ENCODE data around the gene RNF138. TPM values are rescaled to one million over a fixed set of nuclear protein-coding genes. Genes with fewer than 3 reads are reported as not detected.

The RNF138 gene
- total and polyA plus RNA-seq, 2 donors (not counting 1 experiment from before 2014, with no cell fraction given): 30.9 to 60.8 TPM

DNA sequence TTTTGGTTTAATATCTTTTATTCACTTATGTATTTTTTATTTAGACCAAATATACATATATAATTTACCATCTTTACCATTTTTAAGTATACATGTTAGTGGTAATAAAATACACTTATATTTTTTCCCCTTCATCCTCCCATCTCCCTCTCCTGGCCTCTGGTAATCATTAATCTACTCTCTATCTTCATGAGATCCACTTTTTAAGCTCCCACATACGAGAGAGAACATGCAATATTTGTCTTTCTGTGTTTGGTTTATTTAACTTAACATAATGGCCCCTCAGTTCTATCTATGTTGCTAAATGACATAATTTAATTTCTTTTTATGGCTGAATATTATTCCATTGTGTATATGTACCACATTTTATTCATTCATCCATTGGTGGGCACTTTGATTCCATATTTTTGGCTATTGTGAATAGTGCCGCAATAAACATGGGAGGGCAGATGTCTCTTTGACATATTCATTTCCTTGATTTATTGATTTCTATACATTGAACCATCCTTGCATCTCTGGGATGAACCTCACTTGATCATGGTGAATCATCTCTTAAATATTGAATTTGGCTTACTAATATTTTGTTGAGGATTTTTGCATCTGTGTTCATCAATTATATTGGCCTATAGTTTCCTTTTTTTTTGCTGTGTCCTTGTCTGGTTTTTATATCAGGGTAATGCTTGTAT, 56.7 kb downstream of the RNF138 start:
- intact Hi-C loops (cut with micrococcal nuclease): no loop called here
- H3K4me3 ChIP-seq (ENCODE audit: control extremely low read depth in 1 of 5, extremely low read depth in 1 of 5, insufficient read depth in 1 of 5, low read depth in 2 of 5, low read length in 4 of 5): no peak overlapping the region
- H2AFZ ChIP-seq (ENCODE audit: insufficient read depth, low read depth, low read length, poor library complexity, severe bottlenecking): no peak overlapping the region
- Mint-ChIP-seq H3K9me3 (ENCODE audit: insufficient read depth) (no peaks in the 10 kb centered on the region), H3K4me1 (peaks cover 8% of the 10 kb centered on the region), H3K27ac (no peak overlapping the region), H3K27me3 (peaks cover 3% of the 10 kb centered on the region), H3K4me3 (no peak overlapping the region)
- WGBS (ENCODE audit: insufficient coverage): no CpG with 5 or more reads among the region's 2 CpGs
- CTCF ChIA-PET: no interaction called here
- POLR2A ChIA-PET: no interaction called here
- no peaks in the 10 kb centered on the region for H4K20me1 ChIP-seq (ENCODE audit: control insufficient read depth, insufficient read depth, low read length, poor library complexity, severe bottlenecking)
- peaks cover 0 to 4% (median 0%) of the 10 kb centered on the region in 4 experiments for H3K27me3 ChIP-seq (replicated peaks in 1 of 4; ENCODE audit: control extremely low read depth in 1 of 4, control insufficient read depth in 3 of 4, insufficient read depth in 4 of 4, low read length in 3 of 4)
- H3K4me2 ChIP-seq (replicated peaks; ENCODE audit: low read depth, low read length, poor library complexity, severe bottlenecking): no peak overlapping the region
- no peak for TF ChIP-seq EZH2 (IDR thresholded peaks at IDR 0.05; ENCODE audit: borderline replicate concordance, insufficient read depth, low read depth, low read length, poor library complexity, severe bottlenecking)
- no peaks in the 10 kb centered on the region for H3K36me3 ChIP-seq (replicated peaks in 1 of 2; ENCODE audit: control extremely low read depth in 1 of 2, control insufficient read depth in 1 of 2, extremely low read depth in 1 of 2, insufficient read depth in 2 of 2, low read length in 1 of 2)
- H3K9ac ChIP-seq (ENCODE audit: low read length): no peak overlapping the region
- DNase-seq (no peak), ATAC-seq (ENCODE audit: low read depth) (no peak)
- H3K4me1 ChIP-seq (ENCODE audit: control insufficient read depth in 2 of 2, insufficient read depth in 2 of 2, low read length in 2 of 2): no peaks in the 10 kb centered on the region
- H3K27ac ChIP-seq (ENCODE audit: low read length in 2 of 2): no peak overlapping the region
- H3K79me2 ChIP-seq (ENCODE audit: control insufficient read depth, insufficient read depth, low read length): no peaks in the 10 kb centered on the region
- peaks cover 0 to 3% (median 0%) of the 10 kb centered on the region in 3 donors for H3K9me3 ChIP-seq (ENCODE audit: control extremely low read depth in 1 of 3, control insufficient read depth in 2 of 3, insufficient read depth in 1 of 3, low read length in 2 of 3)

GRCh38 chr18:32152705-32153448, 61.2 kb downstream of the RNF138 start:
- intact Hi-C loops (cut with micrococcal nuclease): loop anchor here (10.0 kb wide), 1 partner anchor 782 kb away; no protein-coding TSS in a partner anchor
- no peak overlapping the region for H3K4me3 ChIP-seq (ENCODE audit: control extremely low read depth in 1 of 5, extremely low read depth in 1 of 5, insufficient read depth in 1 of 5, low read depth in 2 of 5, low read length in 4 of 5)
- H3K36me3 ChIP-seq (replicated peaks in 1 of 2; ENCODE audit: control extremely low read depth in 1 of 2, control insufficient read depth in 1 of 2, extremely low read depth in 1 of 2, insufficient read depth in 2 of 2, low read length in 1 of 2): no peaks in the 10 kb centered on the region
- H3K79me2 ChIP-seq (ENCODE audit: control insufficient read depth, insufficient read depth, low read length): no peaks in the 10 kb centered on the region
- no peak overlapping the region for H2AFZ ChIP-seq (ENCODE audit: insufficient read depth, low read depth, low read length, poor library complexity, severe bottlenecking)
- H3K27ac ChIP-seq (ENCODE audit: low read length in 2 of 2): no peak overlapping the region
- Mint-ChIP-seq H3K4me1 (peaks cover 9% of the 10 kb centered on the region), H3K9me3 (ENCODE audit: insufficient read depth) (peaks cover 2% of the 10 kb centered on the region), H3K27ac (no peak overlapping the region), H3K4me3 (peak overlapping the region; percentile 18), H3K27me3 (peaks cover 4% of the 10 kb centered on the region)
- WGBS (ENCODE audit: insufficient coverage): 86% methylated on average over 1 of the region's 5 CpGs
- POLR2A ChIA-PET: no interaction called here
- DNase-seq (no peak), ATAC-seq (ENCODE audit: low read depth) (no peak)
- no peak overlapping the region for H3K9ac ChIP-seq (ENCODE audit: low read length)
- no peaks in the 10 kb centered on the region for H4K20me1 ChIP-seq (ENCODE audit: control insufficient read depth, insufficient read depth, low read length, poor library complexity, severe bottlenecking)
- no peaks in the 10 kb centered on the region for H3K4me1 ChIP-seq (ENCODE audit: control insufficient read depth in 2 of 2, insufficient read depth in 2 of 2, low read length in 2 of 2)
- no peak overlapping the region for H3K4me2 ChIP-seq (replicated peaks; ENCODE audit: low read depth, low read length, poor library complexity, severe bottlenecking)
- CTCF ChIA-PET: interaction anchor here (0.7 to 0.8 kb wide), 2 partner anchors 9 to 1423 kb away, joined by 3 to 4 read pairs; no protein-coding TSS in a partner anchor
- H3K27me3 ChIP-seq (replicated peaks in 1 of 4; ENCODE audit: control extremely low read depth in 1 of 4, control insufficient read depth in 3 of 4, insufficient read depth in 4 of 4, low read length in 3 of 4): peaks cover 0 to 13% (median 0%) of the 10 kb centered on the region in 4 experiments
- peaks cover 0 to 3% (median 0%) of the 10 kb centered on the region in 3 donors for H3K9me3 ChIP-seq (ENCODE audit: control extremely low read depth in 1 of 3, control insufficient read depth in 2 of 3, insufficient read depth in 1 of 3, low read length in 2 of 3)
- TF ChIP-seq EZH2 (IDR thresholded peaks at IDR 0.05; ENCODE audit: borderline replicate concordance, insufficient read depth, low read depth, low read length, poor library complexity, severe bottlenecking) (no peak), CTCF (IDR thresholded peaks at IDR 0.05) (no peak)

Measured in B cell (primary cell).